ENCODE results near the gene TIE1. TPM values are rescaled to one million over a fixed set of nuclear protein-coding genes. Genes with fewer than 3 reads are reported as not detected.

The TIE1 gene
- total and polyA plus RNA-seq, 2 of the 13 experiments (the other 11 are each of a cell fraction or from before 2014, with no cell fraction given) = 0.58 to 0.84 TPM

GRCh38 chr1:43348343-43348808 is 47.6 kb downstream of the TIE1 start (continued):
- peak; percentile 55; the same call in 1 of the 2 replicates for TF ChIP-seq REPIN1 (CRISPR knock-in tag; IDR thresholded peaks at IDR 0.05; ENCODE audit: borderline replicate concordance, low read depth)
- TF ChIP-seq ZC3H4 (CRISPR knock-in tag; IDR thresholded peaks at IDR 0.05; ENCODE audit: borderline replicate concordance) = peak; percentile 75; the same call in 1 of the 2 replicates
- 0 out of 2 replicates have a peak, but pooled peaks have one; percentile 78 for TF ChIP-seq NFATC3 (CRISPR knock-in tag; IDR thresholded peaks at IDR 0.05)
- 0 out of 2 replicates have a peak, but pooled peaks have one; percentile 9 for TF ChIP-seq ZMYM4 (CRISPR knock-in tag; IDR thresholded peaks at IDR 0.05)
- TF ChIP-seq ZNF570 (CRISPR knock-in tag; IDR thresholded peaks at IDR 0.05; ENCODE audit: borderline replicate concordance) = no peak
- TF ChIP-seq CREB1 (IDR thresholded peaks at IDR 0.05) = no peak
- no peak for TF ChIP-seq CREB1 (CRISPR knock-in tag; IDR thresholded peaks at IDR 0.05)
- no peak for TF ChIP-seq ZBTB40 (IDR thresholded peaks at IDR 0.05)
- TF ChIP-seq ZBTB40 (CRISPR knock-in tag; IDR thresholded peaks at IDR 0.05) = peak; percentile 25; the same call in 1 of the 2 replicates
- no peak for TF ChIP-seq KLF15 (CRISPR knock-in tag; IDR thresholded peaks at IDR 0.05; ENCODE audit: borderline replicate concordance)
- 0 out of 2 replicates have a peak, but pooled peaks have one; percentile 59 for TF ChIP-seq ZUFSP (CRISPR knock-in tag; IDR thresholded peaks at IDR 0.05; ENCODE audit: borderline replicate concordance)
- 0 out of 2 replicates have a peak, but pooled peaks have one; percentile 4 for TF ChIP-seq MYPOP (CRISPR knock-in tag; IDR thresholded peaks at IDR 0.05)
- TF ChIP-seq GABPB1 (CRISPR knock-in tag; IDR thresholded peaks at IDR 0.05) = no peak
- TF ChIP-seq ZNF333 (CRISPR knock-in tag; IDR thresholded peaks at IDR 0.05; ENCODE audit: borderline replicate concordance) = no peak

Data from HepG2 (cell line).